NCI-H2196 (cell line): ENCODE data around the gene IGSF9.

Experiments
- DNase-seq: peaks from one replicate; lab custom pipeline; 2025; ENCODE audit not compliant: unreplicated experiment; lab: John Stamatoyannopoulos, UW

Gene IGSF9

DNA sequence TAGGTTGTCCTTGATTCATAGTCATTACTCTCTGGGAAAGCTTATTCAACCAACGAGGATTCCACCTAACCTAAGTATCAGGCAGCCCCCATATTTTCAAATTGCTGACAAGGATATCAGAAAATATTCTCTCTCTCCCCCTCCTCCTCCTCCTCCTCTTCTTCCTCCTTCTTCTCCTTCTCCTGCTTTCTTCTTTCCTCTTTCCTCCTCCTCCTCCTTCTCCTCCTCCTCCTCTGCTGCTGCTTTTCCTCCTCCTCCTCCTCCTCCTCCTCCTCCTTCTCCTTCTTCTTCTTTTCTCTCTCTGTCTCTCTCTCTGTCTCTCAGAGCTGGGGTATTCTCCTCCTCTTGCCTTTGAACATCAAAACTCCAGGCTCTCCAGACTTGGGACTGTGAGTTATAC, 2.5 kb upstream of the IGSF9 start:
- DNase-seq, result no peak

DNA sequence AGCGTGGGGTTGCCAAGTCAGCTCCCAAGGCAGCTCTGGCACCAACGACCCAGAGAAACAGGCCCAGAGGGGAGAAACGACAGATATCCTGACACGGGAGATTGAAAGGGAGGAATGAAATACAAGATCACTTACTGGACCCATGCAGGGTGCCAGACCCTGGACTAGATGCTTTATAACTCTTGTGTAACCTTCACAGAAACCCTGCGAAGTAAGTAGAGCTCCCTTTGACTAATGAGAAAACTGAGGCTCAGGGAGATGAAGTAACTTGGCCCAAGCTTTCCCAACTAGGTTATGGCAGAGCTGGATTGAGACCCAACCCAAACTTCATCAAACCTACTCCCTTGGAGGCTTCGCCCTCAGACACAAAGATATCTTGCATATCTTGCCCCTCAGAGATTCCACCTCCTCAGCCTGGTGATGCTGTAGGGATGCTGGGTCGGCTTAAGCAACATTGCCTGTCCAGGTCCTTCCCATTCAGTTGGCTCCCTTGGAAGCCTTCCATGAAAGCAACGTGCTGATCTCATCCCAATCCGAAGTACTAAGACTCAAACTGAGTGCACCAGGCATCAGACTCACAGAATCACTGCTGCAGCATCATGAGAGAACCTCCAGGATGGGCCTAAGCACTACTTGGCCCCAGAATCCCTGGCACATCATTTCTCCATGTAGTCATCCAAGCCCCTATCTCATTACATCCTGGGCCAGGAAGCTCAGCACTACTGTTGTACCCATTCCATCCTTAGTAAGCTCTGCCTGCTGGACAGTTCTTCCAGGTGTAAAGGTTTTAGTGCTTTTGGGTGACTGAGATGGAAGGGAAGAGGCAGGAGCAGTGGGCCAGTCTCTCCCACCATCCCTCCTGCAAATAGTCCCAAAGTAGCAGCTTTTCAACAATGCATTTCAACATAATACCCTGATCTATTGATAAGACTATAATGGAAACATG, 1.1 kb upstream of the IGSF9 start:
- no peak for DNase-seq

DNA sequence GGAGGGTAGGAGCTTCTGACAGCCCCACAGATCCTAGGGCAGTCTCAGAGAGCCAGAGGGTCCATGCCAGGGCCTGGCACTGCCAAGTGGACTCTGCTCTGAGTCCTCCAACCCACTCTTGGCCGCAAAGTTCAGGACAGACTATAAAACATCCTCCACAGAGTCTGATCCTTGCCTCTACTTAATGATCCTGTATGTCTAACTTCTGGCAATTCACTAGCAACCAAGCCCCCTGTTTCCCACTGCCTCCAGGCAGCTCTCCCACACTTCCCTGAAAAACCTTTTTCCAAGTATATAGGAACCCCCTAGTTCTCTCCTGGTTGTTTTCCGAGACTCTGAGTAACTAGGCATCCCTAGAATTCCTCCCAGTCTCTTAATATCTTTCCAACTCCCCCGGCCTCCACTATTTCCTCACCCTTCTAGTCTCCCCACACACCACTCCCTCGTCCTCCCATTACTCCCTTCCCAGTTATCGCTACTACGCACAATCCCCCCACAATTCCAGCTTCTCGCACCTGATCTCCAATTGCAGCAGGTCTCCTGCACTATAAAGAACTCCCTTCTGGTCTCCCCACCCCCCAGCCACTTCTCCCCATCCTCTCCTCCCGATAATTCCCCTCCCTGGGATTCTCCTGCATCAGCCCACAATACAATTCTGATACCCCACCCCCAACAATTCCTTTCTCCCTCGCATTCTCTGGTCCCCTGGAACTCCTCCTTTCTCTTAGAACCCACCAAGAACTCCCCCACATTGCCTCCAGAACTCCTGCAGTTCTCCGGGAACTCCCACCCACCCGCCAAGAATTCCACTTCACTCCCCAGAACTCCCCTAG, 574 bp downstream of the IGSF9 start:
- DNase-seq, result no peak

DNA sequence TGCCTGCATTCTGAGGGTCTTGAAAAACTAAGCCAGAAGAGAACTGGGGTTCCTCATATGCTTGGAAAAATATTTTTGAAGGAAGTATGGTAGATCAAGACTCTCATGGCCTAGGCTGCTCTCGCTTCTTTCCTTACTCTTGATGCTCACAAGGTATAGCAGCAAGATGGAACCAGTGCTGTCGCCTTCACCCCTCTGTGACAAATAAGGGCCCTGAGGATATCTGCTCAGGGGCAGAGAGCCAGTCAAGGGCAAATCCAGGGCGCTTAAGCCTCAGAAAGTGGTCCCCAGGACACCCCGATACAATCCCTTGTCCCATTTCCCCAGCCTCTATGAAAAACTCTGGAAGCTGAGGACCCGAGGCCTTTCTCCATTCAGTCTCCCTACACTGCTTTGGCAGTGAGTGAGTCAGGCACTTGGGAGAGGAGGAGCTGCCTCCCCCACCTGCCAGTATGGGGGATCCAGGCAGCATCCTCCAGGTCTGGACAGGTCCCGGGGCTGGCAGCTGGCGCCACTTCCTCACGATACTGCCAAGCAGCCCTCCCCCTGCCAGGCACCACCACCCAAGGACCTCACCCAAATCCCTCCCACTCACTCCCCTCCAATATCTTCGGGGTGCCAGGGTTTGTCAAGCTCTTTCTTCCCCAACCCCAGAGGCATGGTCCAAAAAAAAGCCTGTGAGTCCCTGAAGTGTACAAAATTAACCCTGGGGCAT, 1.3 kb downstream of the IGSF9 start:
- DNase-seq, result no peak

DNA sequence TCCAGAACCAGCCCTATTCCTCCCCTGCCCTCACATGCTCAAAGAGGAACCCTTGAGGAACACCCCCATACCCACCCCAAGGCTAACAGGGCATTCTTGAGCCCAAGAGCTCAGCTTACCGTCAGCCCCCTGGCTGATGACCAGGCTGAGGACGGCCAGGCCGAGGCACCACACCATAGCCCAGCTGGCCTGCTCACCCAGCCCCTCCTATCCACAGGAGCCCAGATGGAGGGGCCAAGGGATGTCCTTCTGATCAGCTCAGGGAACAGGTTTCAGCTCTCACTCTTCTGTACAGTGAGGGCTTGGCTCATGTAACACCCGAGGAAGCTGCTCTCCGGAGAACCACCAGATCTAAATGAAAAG, 2.2 kb downstream of the IGSF9 start:
- no peak for DNase-seq

DNA sequence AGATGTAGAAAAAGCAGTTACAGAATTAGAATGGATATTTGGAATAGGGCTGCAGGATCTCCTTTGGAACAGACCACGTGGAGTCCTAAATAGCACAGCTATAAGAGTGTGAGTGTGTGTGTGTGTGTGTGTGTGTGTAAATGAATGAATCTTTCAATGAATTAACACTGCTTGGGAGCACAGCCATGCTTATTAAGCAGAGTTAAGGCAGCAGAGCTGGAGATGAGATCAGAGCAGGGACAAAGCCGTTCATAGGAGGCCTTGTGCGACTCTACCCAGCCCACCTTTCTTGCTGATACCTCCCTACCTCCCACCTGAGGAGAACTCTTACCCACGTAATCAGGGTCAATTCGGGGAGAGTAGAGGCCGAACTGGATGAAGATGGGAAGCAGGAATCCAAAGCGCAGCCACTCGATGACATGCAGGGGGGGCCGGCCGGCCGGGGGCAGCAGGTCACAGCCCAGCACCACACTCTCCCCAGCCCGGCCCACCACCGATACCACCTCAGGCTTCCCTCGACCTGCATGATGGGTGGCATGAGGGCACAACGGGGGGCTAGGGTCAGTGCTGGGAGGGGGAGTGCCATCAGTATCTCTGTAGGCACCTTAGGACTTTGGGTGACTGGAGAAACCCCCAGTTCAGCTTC, 2.7 kb downstream of the IGSF9 start:
- no peak for DNase-seq

DNA sequence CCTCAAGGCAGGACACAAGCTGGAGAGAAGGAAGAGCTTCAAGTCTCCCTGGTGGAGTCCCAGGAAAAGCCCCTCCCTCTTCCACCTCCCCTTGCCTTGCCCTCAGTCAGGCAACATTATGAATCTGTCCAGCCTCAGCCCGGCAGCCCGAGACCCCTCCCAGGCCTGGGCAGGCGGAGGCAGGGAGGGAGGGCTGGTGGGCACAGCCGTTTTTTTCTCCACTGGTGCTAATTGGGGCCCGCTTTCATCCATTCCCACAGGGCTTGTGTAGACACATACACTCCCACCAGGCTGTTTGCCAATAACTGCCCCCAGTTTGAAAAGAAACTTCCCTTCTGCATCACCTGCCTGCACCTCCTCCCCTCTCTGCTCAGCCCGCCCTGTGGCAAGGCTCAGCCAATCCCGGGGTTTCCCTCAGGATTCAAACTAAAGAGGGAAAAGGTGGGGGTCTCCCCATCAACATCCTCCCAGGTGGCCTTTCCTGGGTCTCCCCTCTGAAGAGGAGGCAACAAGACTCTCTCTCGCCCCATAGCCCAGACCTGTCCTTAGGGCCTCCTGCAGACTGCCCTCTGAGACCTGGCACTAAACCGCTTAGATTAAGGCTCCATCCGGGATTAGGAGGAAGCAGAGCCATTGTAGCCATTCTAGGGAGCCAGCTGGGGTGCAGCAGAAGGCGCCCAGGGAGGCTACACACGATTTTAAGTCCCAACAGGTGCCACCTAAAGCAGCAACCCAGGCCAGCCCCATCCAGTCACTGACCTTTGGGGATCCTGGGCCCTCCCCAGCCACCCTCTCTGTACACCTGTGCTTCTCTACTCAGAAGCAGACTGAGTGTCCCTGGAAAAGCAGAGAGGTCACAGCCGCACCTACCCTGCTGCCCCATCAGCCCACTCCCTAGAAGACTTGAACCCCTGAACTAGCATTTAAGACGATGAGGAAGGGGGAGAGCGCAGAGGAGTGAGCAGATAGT, 3.5 kb downstream of the IGSF9 start:
- no peak for DNase-seq

DNA sequence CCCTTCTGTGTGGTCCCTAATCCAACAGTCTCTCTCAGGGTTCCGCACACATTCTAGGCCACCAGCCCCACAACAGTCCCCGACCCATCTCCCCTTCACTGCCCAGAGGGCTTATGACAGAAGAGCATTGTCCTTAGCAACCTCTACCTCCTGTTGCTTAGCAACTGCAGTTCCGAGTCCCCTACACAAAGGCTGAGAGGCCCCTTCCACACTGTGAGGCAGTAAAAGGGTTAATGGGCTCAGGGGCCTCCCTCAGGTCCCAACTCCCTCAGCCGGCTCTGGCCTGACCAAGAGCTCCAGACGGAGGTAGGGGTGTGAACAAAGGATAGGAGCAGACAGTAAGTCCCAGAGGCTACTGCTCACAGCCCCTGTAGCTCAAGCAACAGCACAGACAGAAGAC, 4.3 kb downstream of the IGSF9 start:
- DNase-seq, result no peak

DNA sequence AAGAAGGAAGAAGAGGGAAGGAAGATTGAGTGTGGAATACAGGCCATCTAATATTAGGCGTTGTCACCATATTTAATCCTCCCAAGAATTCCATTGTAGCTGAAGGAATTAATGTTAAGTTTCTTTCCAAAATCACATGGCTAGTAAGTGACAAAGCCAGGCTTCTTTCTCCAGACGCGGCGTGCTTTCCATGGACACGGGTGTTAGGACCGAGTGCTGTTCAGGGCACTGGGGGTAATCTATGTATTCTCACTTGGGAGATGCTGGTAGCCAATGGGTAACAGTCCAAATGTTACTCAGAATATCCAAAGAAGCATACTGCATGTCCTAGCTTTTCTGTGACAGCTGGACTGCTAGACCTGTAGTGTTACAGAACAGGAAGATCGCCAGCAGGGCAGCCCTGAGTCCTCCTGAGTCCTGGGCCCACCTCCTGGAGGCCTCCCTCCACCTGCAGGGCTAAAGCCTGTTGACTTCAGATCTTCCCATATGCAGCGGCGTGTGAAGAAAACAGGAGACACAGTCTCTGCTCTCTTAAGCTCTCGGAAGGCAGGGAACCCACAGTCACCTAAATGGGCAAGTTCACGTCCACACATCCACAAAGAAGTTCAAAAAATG, 5.3 kb downstream of the IGSF9 start:
- DNase-seq, result no peak

DNA sequence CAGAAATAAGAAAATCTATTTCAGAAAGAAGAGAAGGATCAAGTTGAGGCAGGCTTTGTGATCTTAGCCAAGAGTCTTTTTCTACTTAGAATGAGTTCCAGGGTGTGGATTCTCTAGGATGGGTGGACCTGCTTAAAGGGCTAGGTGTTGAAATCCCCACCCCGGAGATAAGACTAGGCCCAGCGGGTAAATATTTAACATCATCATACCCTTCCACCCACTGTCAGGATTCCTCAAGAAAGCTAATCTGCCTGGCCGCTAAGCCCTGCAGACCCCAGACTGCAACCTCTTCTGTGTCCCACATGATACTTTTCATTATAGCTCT, 5.8 kb downstream of the IGSF9 start:
- DNase-seq, result no peak

DNA sequence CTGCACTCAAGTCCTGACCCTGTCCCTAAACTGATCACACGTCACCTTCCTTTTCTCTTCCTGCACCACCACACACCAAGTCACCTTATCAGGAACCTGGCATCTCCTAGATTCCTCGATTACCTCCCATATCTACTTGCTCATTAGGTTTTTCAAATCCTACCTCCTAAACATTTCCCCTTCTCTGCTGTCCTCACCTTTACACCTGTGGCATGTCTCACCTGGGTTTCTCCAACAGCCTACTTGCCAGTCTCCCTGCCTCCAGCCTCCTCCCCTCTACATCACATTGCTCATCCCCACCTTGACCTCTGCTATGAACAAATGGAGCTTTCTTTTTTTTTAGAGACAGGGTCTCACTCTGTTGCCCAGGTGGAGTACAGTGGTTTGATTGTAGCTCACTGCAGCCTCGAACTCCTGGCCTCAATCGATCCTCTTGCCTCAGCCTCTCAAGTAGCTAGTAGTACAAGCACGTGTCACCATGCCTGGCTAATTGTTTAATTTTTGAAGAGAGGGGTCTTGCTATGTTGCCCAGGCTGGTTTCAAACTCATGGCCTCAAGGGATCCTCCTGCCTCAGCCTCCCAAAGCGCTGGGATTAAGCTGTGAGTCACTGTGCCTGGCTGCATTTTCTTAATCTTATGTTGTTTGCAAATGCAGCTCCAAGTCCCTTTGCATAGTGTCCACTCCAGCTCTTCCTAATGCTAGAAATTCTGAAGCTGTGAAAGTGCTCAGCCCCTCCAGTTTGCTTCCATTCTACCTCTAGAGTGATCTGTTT, 6.3 kb downstream of the IGSF9 start:
- no peak for DNase-seq

DNA sequence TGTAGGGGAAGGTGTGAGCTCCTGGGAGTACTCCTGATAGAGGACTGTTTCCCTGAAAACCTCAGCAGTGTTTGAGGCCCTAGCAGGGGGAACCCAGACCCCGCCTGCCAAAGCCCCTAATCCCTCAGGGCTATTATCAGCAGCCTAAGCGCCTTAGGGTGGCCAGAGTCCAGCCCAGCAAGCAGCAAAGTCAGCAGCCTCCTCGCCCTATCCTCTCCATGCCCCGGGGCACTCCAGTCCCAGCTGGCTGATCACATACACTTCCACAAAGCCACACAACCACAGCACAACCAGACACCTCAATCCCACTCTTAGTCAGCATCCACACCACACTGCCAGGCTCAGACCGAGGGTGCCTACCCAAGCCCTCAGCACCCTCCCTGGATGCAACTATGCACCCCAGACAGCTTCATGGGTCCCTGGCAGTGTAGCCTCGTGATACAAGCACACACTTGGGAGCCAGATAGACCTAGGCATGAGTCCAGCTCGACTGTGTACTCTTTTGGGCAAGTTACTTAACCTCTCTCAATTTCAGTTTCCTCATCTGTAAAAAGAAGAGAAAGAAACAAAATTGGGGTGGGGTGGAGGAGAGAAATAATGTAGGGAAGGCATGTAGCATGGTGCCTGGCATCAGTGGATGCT, 7.1 kb downstream of the IGSF9 start:
- DNase-seq, result no peak

DNA sequence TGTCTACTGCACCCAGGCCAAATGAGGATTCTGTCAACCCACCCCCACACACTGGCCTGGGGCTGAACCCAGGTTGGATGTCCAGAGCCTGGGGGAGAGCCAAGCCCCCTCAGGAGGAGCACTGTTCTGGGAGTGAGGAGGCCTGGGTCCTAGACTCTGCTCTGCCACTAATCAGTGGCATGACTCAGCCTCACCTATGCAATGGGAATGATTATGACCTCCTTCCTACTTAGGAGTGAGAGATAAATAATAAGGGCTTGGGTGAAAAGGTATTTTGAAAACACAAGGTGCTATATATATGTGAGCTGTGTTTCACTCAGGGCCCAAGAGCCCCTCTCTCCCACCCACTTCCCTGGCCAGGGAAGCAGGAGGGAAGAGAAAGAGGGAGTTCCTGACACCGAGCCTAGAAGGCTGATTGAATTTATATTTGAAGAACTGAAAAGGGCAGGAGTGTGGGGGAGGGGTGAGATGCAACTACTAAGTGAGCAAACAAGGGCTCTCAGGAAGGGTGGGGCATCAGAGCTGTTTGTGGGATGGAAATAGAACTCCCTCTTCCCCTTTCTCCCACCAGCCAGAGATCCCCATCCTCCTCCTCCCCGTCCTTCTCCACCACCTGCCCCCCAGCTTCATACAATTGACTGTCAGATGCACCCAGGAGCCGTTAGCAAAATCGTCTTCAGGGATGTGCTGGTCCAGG, 8.2 kb downstream of the IGSF9 start:
- no peak for DNase-seq

DNA sequence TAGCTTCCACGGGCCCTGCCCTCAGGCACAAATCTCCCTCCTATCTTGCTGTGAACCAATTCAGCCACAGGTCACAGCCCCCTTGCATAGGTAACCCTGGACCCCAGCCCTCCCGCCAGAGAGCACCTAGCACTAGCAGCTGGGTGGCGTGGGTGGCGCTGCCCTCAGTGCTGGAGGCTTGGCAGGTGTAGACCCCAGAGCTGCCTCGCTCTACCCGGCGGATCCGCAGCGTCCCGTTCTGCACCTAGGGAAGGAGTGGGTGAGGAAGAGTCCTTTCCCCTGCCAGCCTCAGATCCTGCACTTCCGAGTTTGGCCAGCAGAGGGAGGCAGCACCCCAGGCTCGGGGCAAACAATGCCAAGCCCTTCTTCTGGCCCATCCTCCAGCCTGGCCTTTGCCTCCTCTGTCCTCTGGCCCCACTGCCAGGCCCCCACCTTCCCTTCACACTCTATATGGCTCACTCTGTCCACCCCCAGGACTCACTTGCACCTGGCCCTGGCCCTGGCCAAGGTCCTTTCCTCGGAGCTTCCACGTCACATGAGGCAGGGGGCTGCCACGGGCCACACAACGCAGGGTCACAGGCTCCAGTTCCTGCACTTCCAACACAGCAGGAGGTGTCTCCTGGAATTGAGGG, 9.0 kb downstream of the IGSF9 start:
- peak; percentile 83 for DNase-seq

DNA sequence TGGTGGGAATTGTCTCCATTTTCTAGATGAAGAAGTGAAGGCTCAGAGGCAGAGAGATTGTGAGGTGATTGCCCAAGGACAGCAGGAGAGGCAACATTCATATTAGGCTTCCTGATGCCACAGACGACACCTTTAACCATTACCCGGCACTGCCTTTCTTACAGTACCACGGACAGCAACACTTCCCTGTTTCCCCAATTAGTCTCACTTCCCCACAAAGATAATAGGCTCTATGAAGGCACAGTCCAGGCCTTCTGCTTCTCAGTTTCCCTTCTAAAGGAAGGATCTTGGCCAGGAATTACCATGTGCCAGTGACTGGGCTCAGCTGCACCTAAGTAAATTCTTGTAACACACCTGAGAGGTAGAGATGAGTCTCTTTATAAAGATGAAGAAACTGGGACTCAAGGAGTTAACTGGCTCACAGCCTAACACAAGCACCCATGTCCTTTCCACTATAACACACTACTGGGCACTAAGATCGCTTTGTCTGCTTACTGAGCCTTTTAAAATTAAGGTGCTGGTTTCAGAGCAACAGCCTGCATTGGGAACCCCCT, 9.6 kb downstream of the IGSF9 start:
- no peak for DNase-seq

DNA sequence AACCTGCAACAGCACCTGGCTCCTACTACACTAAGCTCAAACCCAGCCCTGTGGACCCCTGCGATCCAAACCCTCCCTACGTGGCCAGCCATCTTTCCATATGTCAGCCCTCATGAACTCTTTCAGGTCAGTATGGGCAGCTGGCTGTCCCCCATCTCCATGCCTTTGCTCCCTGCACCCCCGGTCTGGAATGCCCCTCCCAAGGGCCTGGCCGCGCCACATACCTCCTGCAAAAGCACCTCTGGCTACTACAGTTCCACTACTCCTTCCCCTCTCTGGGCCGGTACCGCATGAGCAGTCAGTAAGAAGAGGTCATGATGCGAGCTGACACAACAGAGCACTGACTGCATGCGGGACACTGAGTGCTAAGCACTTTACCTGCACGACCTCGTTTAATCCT, 10.1 kb downstream of the IGSF9 start:
- no peak for DNase-seq
